Measurements from ENCODE around the gene ARSH. TPM values are rescaled to one million over a fixed set of nuclear protein-coding genes. Genes with fewer than 3 reads are reported as not detected.

The ARSH gene
- total and polyA plus RNA-seq, 2 of the 8 experiments (the other 6 are each of a cell fraction or from before 2014, with no cell fraction given), result not detected

- DNase-seq (ENCODE audit: low read depth in 1 of 2, low spot score in 2 of 2) (no peak), FAIRE-seq (no peak)
- H3K36me3 ChIP-seq (ENCODE audit: control insufficient read depth in 2 of 4, insufficient read depth in 4 of 4, low read length in 3 of 4), result no peaks in the 10 kb centered on the region
- H3K4me2 ChIP-seq (ENCODE audit: insufficient read depth in 1 of 2, low read depth in 2 of 2, low read length in 2 of 2), result no peak overlapping the region
- H3K18ac ChIP-seq (ENCODE audit: extremely low read depth, low read length), result no peak overlapping the region; the same call in 1 of the 2 replicates
- no peak overlapping the region for H3K4ac ChIP-seq (replicated peaks; ENCODE audit: insufficient read length, low read depth, low read length)
- no peak overlapping the region for H3K9ac ChIP-seq (replicated peaks in 1 of 4; ENCODE audit: extremely low read depth in 1 of 4, low read depth in 3 of 4, low read length in 3 of 4)
- WGBS, 2 experiments (ENCODE audit: extremely low coverage in 1 of 2, insufficient coverage in 1 of 2, insufficient read length in 1 of 2, insufficient replicate concordance in 2 of 2, low coverage in 1 of 2, low lambda C conversion rate in 2 of 2, missing lambda C conversion rate in 1 of 2), result 95% methylated on average over 12 of the region's 13 CpGs; no CpG with 5 or more reads in 1 of the 2 experiments
- no peak overlapping the region for H3K56ac ChIP-seq (replicated peaks; ENCODE audit: insufficient read length, low read depth, low read length)
- no peak overlapping the region for H2BK15ac ChIP-seq (ENCODE audit: low read length)
- H4K20me1 ChIP-seq (replicated peaks in 1 of 2; ENCODE audit: control insufficient read depth in 1 of 2, insufficient read depth in 2 of 2, low read length in 2 of 2), result no peaks in the 10 kb centered on the region
- H3K23ac ChIP-seq (ENCODE audit: insufficient read length), result no peak overlapping the region
- H4K8ac ChIP-seq (ENCODE audit: extremely low read depth, insufficient read depth, low read length), result no peak overlapping the region
- ChIA-PET CTCF (ENCODE audit: partially characterized antibody) (no interaction called here), POLR2A (ENCODE audit: partially characterized antibody) (no interaction called here)
- H3K27ac ChIP-seq (ENCODE audit: low read depth, low read length), result no peak overlapping the region
- H2AFZ ChIP-seq (ENCODE audit: low read length), result no peak overlapping the region
- no peaks in the 10 kb centered on the region for H3K4me1 ChIP-seq (replicated peaks in 1 of 4; ENCODE audit: control insufficient read depth in 3 of 4, insufficient read depth in 4 of 4, low read length in 3 of 4)
- H4K5ac ChIP-seq (ENCODE audit: insufficient read length, low read depth, low read length), result no peak overlapping the region
- no peak overlapping the region for H2BK12ac ChIP-seq (ENCODE audit: low read depth, low read length)
- no peak overlapping the region for H2AK5ac ChIP-seq (ENCODE audit: low read depth, low read length)
- no peak overlapping the region for H2BK120ac ChIP-seq (replicated peaks; ENCODE audit: low read depth, low read length)
- no peak overlapping the region for H2BK20ac ChIP-seq (ENCODE audit: low read length)
- H3K79me2 ChIP-seq (ENCODE audit: control insufficient read depth in 1 of 2, insufficient read depth in 2 of 2, low read length in 2 of 2), result no peaks in the 10 kb centered on the region
- H3K4me3 ChIP-seq (ENCODE audit: extremely low read depth in 1 of 4, insufficient read depth in 2 of 4, low read depth in 3 of 4, low read length in 4 of 4), result no peak overlapping the region
- no peak overlapping the region for H4K91ac ChIP-seq (replicated peaks; ENCODE audit: insufficient read length, low read length)
- H3K79me1 ChIP-seq (ENCODE audit: low read depth, low read length), result no peaks in the 10 kb centered on the region
- H3K9me3 ChIP-seq (ENCODE audit: insufficient read depth in 2 of 2, low read depth in 1 of 2, low read length in 1 of 2), result no peaks in the 10 kb centered on the region
- no peaks in the 10 kb centered on the region for H3K27me3 ChIP-seq (replicated peaks in 1 of 4; ENCODE audit: control insufficient read depth in 3 of 4, extremely low read depth in 1 of 4, insufficient read depth in 3 of 4, low read length in 3 of 4)
- no peak overlapping the region for H3K14ac ChIP-seq (ENCODE audit: insufficient read length)
- H3K23me2 ChIP-seq (ENCODE audit: low read depth, low read length), result no peaks in the 10 kb centered on the region
- no peak overlapping the region for H2BK5ac ChIP-seq (ENCODE audit: low read depth, low read length)
- TF ChIP-seq POU5F1 (IDR thresholded peaks at IDR 0.05; ENCODE audit: low read depth, low read length) (no peak), NRF1 (IDR thresholded peaks at IDR 0.05; ENCODE audit: low read depth, low read length) (no peak), BACH1 (IDR thresholded peaks at IDR 0.05; ENCODE audit: low read length) (no peak), SAP30 (IDR thresholded peaks at IDR 0.05; ENCODE audit: insufficient read depth, insufficient replicate concordance, low read length) (no peak), CHD2 (IDR thresholded peaks at IDR 0.05; ENCODE audit: low read length) (no peak), FOSL1 (IDR thresholded peaks at IDR 0.05; ENCODE audit: insufficient read depth, low read depth, low read length) (no peak), EZH2 (IDR thresholded peaks at IDR 0.05; ENCODE audit: low read depth, low read length, severe bottlenecking) (no peak), EP300 (IDR thresholded peaks at IDR 0.05; ENCODE audit: borderline replicate concordance in 1 of 2, low read depth in 2 of 2, low read length in 2 of 2) (no peak), HDAC6 (IDR thresholded peaks at IDR 0.05; ENCODE audit: low read depth, low read length) (no peak)
- TF ChIP-seq, protein P1, sequence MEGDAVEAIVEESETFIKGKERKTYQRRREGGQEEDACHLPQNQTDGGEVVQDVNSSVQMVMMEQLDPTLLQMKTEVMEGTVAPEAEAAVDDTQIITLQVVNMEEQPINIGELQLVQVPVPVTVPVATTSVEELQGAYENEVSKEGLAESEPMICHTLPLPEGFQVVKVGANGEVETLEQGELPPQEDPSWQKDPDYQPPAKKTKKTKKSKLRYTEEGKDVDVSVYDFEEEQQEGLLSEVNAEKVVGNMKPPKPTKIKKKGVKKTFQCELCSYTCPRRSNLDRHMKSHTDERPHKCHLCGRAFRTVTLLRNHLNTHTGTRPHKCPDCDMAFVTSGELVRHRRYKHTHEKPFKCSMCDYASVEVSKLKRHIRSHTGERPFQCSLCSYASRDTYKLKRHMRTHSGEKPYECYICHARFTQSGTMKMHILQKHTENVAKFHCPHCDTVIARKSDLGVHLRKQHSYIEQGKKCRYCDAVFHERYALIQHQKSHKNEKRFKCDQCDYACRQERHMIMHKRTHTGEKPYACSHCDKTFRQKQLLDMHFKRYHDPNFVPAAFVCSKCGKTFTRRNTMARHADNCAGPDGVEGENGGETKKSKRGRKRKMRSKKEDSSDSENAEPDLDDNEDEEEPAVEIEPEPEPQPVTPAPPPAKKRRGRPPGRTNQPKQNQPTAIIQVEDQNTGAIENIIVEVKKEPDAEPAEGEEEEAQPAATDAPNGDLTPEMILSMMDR (IDR thresholded peaks at IDR 0.05; ENCODE audit: control extremely low read depth in 1 of 3, insufficient read depth in 1 of 3, low read depth in 1 of 3, low read length in 3 of 3), result no peak
- TF ChIP-seq, protein P2, sequence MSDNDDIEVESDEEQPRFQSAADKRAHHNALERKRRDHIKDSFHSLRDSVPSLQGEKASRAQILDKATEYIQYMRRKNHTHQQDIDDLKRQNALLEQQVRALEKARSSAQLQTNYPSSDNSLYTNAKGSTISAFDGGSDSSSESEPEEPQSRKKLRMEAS (IDR thresholded peaks at IDR 0.05), result no peak
Measured at GRCh38 chrX:3029129-3029528, 22.8 kb downstream of the ARSH start.

Data from H1 (cell line).